ENCODE measurements around the gene GREB1. TPM values are rescaled to one million over a fixed set of nuclear protein-coding genes. Genes with fewer than 3 reads are reported as not detected.

Gene GREB1
- total RNA-seq, 1 donor from 2014 or later: 82.5 TPM

DNA sequence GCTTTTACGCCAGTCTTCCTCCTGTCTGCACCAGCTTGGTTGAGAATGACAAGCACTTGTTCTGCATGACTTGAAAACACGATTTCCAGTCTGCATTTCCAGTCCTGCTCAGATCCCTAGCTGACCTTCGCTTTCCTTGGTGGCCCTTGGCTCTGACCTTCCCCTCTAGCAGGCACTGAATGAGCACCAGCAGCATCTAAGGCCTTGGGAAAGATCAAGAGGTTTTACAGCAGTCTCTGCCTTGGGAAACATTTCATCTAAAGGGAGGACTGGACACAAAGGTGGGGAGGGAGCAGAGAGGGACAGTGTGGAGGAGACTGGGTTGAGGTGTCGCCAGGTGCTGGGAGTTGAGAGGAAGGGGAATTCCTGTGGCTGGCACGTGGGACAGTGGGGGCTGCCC, 105.7 kb downstream of the GREB1 start:
- H3K4me3 Mint-ChIP-seq (ENCODE audit: low read depth): no peak overlapping the region
- no peaks in the 10 kb centered on the region for H3K9me3 Mint-ChIP-seq (ENCODE audit: low read depth)
- no peaks in the 10 kb centered on the region for H3K27me3 Mint-ChIP-seq
- H3K4me1 Mint-ChIP-seq (ENCODE audit: low read depth): no peaks in the 10 kb centered on the region
- TF ChIP-seq, protein P1, sequence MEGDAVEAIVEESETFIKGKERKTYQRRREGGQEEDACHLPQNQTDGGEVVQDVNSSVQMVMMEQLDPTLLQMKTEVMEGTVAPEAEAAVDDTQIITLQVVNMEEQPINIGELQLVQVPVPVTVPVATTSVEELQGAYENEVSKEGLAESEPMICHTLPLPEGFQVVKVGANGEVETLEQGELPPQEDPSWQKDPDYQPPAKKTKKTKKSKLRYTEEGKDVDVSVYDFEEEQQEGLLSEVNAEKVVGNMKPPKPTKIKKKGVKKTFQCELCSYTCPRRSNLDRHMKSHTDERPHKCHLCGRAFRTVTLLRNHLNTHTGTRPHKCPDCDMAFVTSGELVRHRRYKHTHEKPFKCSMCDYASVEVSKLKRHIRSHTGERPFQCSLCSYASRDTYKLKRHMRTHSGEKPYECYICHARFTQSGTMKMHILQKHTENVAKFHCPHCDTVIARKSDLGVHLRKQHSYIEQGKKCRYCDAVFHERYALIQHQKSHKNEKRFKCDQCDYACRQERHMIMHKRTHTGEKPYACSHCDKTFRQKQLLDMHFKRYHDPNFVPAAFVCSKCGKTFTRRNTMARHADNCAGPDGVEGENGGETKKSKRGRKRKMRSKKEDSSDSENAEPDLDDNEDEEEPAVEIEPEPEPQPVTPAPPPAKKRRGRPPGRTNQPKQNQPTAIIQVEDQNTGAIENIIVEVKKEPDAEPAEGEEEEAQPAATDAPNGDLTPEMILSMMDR (IDR thresholded peaks at IDR 0.05; ENCODE audit: unreplicated experiment): no peak
- no peak for DNase-seq (ENCODE audit: low spot score, unreplicated experiment)
- peaks cover 25% of the 10 kb centered on the region for H3K36me3 Mint-ChIP-seq (ENCODE audit: insufficient read depth)
- H3K27ac Mint-ChIP-seq: no peak overlapping the region

DNA sequence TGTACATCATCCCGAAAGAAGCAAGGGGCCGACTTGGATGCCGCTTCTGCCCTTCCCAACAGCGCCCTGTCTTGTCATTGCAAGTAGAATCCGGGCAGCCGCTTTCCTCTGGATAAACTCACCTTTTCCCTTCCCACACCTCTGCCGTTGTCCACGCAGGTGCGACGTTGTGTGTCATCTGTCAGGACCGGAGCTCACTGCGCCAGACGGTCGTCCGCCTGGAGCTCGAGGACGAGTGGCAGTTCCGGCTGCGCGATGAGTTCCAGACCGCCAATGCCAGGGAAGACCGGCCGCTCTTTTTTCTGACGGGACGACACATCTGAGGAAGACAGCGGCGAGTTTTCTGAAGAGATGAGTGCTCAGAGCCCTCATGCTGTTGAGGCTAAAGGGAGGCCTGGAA, 106.3 kb downstream of the GREB1 start:
- DNase-seq (ENCODE audit: low spot score, unreplicated experiment): no peak
- Mint-ChIP-seq H3K4me3 (ENCODE audit: low read depth) (no peak overlapping the region), H3K27ac (no peak overlapping the region), H3K9me3 (ENCODE audit: low read depth) (no peaks in the 10 kb centered on the region), H3K36me3 (ENCODE audit: insufficient read depth) (peaks cover 23% of the 10 kb centered on the region), H3K27me3 (no peaks in the 10 kb centered on the region), H3K4me1 (ENCODE audit: low read depth) (no peaks in the 10 kb centered on the region)
- TF ChIP-seq, protein P1 (IDR thresholded peaks at IDR 0.05; ENCODE audit: unreplicated experiment): no peak

DNA sequence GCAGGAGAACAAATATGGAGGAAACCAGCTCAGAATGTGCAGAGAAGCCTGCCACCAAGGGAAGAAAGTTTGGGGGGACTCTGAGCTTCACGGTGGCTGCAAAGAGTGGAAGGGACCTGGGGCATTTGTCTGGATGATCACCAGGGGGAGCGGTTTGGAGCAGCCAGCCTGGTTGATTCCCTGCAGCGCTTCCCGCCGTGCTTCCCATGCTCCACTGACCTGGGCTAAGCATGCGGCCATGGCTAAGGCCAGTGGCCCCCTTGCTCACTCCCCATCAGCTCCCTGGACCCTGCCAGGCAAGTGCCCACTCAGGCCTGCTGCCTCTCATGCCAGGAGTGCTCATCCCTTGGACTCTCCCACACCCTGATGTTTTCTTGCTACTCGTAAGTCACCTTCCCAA, 109.1 kb downstream of the GREB1 start:
- no peaks in the 10 kb centered on the region for H3K4me1 Mint-ChIP-seq (ENCODE audit: low read depth)
- DNase-seq (ENCODE audit: low spot score, unreplicated experiment): no peak
- no peak overlapping the region for H3K4me3 Mint-ChIP-seq (ENCODE audit: low read depth)
- H3K27me3 Mint-ChIP-seq: no peaks in the 10 kb centered on the region
- H3K27ac Mint-ChIP-seq: no peak overlapping the region
- peaks cover 21% of the 10 kb centered on the region for H3K36me3 Mint-ChIP-seq (ENCODE audit: insufficient read depth)
- H3K9me3 Mint-ChIP-seq (ENCODE audit: low read depth): no peaks in the 10 kb centered on the region
- TF ChIP-seq, protein P1 (IDR thresholded peaks at IDR 0.05; ENCODE audit: unreplicated experiment): no peak

DNA sequence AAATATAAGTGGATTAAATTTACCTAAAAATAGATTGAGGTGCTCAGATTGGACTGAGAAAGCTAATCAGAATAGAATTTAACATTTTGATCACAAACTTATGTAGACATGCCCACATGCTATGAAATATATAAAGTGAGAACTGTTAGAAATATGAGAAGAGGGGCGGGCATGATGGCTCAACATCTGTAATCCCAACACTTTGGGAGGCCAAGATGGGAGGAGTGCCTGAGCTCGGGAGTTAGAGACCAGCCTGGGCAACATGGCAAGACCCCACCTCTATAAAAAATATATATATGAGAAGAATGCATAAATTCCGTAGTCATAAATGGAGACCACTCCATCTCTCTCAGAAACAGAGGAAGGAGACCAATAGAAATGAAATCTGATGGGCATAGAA, 110.4 kb downstream of the GREB1 start:
- peaks cover 23% of the 10 kb centered on the region for H3K36me3 Mint-ChIP-seq (ENCODE audit: insufficient read depth)
- H3K4me1 Mint-ChIP-seq (ENCODE audit: low read depth): no peaks in the 10 kb centered on the region
- no peak for DNase-seq (ENCODE audit: low spot score, unreplicated experiment)
- H3K9me3 Mint-ChIP-seq (ENCODE audit: low read depth): no peaks in the 10 kb centered on the region
- TF ChIP-seq, protein P1 (IDR thresholded peaks at IDR 0.05; ENCODE audit: unreplicated experiment): no peak
- no peak overlapping the region for H3K4me3 Mint-ChIP-seq (ENCODE audit: low read depth)
- no peak overlapping the region for H3K27ac Mint-ChIP-seq
- H3K27me3 Mint-ChIP-seq: no peaks in the 10 kb centered on the region

DNA sequence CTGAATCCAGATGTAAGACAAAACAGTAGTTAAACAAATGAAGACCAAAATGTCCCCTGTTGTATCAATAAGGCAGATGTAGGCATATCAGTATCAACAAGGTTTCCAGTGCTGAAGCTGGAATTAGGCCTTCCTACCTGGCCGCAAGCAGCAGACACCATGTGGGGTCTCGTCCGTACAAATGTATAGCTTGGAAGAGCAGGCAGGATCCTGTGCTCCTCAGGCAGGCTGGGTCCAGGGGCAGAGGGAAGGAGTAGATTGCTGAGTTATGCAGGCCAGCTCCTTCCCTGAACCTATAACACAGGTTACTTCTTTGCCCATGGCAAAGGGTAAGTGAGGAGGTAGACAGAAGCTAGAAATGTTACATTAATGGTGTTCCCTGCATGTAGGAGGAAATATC, 112.7 kb downstream of the GREB1 start:
- TF ChIP-seq, protein P1 (IDR thresholded peaks at IDR 0.05; ENCODE audit: unreplicated experiment): no peak
- H3K4me1 Mint-ChIP-seq (ENCODE audit: low read depth): no peaks in the 10 kb centered on the region
- peaks cover 13% of the 10 kb centered on the region for H3K36me3 Mint-ChIP-seq (ENCODE audit: insufficient read depth)
- no peaks in the 10 kb centered on the region for H3K27me3 Mint-ChIP-seq
- no peak overlapping the region for H3K27ac Mint-ChIP-seq
- H3K4me3 Mint-ChIP-seq (ENCODE audit: low read depth): no peak overlapping the region
- H3K9me3 Mint-ChIP-seq (ENCODE audit: low read depth): no peaks in the 10 kb centered on the region
- DNase-seq (ENCODE audit: low spot score, unreplicated experiment): no peak

All from progenitor cell of endocrine pancreas (in vitro differentiated cells).